Measurements from ENCODE around the gene CCDC91. TPM values are rescaled to one million over a fixed set of nuclear protein-coding genes. Genes with fewer than 3 reads are reported as not detected.

CCDC91 gene
- total RNA-seq, 1 experiment from 2014 or later: 17.6 TPM

DNA sequence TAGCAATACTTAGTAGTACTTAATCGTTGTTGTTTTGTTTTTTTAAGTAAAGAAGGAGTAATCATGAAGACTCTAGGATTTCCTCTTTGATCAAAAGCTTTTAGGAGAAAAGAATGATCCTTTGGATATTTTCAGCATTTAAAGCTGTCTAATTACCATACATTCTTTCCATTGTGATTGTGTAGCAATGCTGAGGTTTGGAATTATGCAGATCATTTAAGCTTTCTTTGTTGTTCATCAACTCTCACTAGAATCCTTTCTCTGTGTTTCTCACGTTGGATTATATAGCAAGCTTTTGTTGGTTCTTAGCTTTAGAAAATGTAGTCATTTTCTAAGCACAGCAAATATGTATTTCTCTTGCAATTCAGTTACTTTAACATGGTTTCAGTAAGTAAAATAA lies 25.8 kb downstream of the CCDC91 start:
- no peaks in the 10 kb centered on the region for H3K36me3 ChIP-seq
- no peaks in the 10 kb centered on the region for H3K27me3 ChIP-seq
- no peak overlapping the region for H3K4me3 ChIP-seq
- peaks cover 13% of the 10 kb centered on the region for H3K9me3 ChIP-seq
- DNase-seq: no peak

DNA sequence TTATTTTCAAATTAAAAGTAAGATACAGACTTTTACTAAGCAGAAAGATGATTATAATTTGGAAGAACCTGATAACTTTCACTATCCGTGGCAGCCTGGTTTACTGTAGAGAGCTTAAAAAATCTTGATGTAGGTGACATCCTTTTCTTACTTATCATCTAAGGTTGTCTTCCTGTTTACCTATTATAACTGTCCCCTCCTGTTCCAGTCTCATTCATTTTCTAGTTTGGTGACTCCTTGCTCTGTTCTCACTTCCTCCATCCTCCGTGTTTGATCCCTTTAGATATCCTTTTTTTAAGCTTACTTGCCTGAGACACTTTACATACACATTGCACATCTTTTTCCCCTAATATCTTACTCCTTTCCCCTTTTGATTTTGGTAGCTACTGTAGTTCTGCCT lies 27.5 kb downstream of the CCDC91 start:
- no peak for DNase-seq
- Histone ChIP-seq H3K4me3 (no peak overlapping the region), H3K36me3 (no peaks in the 10 kb centered on the region), H3K27me3 (no peaks in the 10 kb centered on the region), H3K9me3 (peaks cover 11% of the 10 kb centered on the region)

DNA sequence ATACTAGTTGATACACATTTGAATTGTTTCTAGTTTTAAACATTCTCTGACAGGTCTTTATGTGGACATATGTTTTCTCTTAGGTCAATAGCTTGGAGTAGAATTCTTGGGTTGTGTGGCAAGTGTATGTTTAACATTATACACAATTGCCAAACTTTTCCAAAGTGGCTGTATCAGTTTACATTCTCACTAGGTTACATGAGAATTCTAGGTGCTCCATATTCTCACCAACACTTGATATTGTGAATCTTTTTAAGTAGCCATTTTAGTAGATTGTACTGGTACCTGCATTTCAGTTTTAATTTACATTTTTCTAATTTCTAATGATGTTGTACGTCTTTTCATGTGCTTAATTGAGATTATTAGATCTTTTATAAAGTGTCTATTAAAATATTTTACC lies 28.6 kb downstream of the CCDC91 start:
- DNase-seq: no peak
- no peak overlapping the region for H3K4me3 ChIP-seq
- H3K36me3 ChIP-seq: no peaks in the 10 kb centered on the region

DNA sequence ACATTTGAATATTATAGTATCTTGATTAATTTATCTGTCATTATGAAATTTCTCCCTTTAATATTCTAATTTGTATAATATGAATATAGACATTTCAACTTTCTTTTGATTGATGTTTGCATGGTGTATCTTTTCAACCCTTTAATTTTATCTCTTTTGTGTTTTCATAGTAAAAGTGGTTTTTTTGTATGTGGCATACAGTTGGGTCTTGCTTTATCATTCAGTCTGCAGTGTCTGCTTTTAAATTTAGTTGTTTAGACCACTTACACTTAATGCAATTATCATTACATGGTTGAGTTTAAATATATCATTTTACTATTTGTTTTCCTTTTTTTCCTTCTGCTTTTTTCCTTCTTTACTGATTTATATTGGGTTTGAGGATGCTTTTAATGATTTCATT lies 29.6 kb downstream of the CCDC91 start:
- H3K27me3 ChIP-seq: no peaks in the 10 kb centered on the region
- H3K36me3 ChIP-seq: no peaks in the 10 kb centered on the region
- H3K9me3 ChIP-seq: peaks cover 11% of the 10 kb centered on the region
- DNase-seq: no peak
- H3K4me3 ChIP-seq: no peak overlapping the region

More for the DNA sequence above, 28.6 kb downstream of the CCDC91 start:
- no peaks in the 10 kb centered on the region for H3K27me3 ChIP-seq
- peaks cover 11% of the 10 kb centered on the region for H3K9me3 ChIP-seq

DNA sequence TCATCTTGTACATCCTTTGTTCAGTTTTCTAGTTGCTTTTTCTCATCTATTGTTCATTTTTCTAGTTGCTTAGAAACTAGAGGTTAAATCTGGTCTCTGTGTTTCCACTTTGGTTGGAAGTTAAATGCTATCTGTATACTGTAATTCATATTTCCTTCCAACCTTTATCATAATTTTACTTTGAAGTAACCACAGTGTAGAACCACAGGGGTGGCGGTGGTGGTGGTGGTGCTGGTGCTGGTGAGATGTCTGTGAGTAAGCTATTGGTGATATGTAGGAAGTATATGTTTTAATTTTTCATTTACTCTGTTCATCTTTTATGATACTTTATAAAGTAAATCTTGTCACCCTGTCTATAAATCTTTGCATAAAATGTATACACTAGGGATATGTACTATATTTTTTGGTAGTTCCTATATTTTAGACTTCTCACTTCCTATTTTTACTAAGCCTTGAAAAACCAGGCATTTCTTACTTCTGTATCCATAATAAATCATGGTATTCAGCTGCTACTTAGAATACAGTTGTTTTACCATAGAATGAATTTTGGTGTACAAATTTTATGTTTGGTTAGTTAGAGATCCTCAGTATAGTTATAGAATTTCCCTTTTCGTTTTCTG lies 31.9 kb downstream of the CCDC91 start:
- DNase-seq: no peak
- Histone ChIP-seq H3K36me3 (no peaks in the 10 kb centered on the region), H3K4me3 (no peak overlapping the region), H3K9me3 (peaks cover 11% of the 10 kb centered on the region), H3K27me3 (no peaks in the 10 kb centered on the region)

DNA sequence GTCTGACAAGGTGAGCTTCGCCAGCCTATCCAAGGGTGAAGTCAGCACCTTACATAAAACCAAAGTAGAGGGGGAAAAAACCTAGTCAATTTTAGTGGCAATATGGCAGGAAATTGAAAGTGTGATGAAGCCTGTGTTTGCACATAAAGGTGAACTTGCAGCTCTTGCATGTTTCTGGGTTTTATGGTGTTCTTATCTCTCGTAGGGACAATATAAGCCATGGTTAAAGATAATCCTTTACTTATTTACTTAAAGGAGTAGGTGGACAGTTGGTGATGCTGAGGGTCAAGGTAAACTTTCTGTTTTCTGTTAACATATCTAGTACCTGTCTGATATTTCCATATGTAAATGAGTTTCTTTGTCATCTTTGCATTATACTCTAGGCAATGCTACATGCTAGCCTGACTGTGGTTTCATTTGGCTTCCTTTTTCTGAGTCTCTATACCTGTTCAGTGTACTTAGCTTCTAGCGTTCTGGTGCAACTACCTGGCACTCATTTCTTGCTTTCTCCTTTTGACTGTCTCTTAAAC lies 32.8 kb downstream of the CCDC91 start:
- no peak for DNase-seq
- Histone ChIP-seq H3K9me3 (peaks cover 9% of the 10 kb centered on the region), H3K27me3 (no peaks in the 10 kb centered on the region), H3K4me3 (no peak overlapping the region), H3K36me3 (no peaks in the 10 kb centered on the region)

DNA sequence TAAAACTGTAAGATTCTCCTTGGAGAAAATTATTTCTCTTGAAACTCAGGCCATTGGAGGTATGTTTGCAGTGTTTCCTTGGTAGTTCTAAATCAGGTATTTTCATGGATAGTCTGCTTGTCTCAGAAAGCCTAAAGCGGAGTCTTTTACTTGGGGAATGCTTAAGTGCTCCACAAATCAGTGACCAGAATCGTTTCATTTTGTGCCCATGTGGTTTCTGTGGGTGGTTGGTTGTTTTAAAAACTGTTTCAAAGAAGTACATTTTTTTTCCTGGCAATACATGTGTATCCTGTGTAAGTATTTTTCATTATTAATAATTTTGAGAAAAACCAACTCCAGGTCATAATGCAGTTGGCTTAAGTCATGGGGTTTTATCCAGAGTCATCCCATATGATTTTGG lies 33.6 kb downstream of the CCDC91 start:
- Histone ChIP-seq H3K36me3 (no peaks in the 10 kb centered on the region), H3K4me3 (no peak overlapping the region), H3K9me3 (peaks cover 4% of the 10 kb centered on the region), H3K27me3 (no peaks in the 10 kb centered on the region)
- no peak for DNase-seq

DNA sequence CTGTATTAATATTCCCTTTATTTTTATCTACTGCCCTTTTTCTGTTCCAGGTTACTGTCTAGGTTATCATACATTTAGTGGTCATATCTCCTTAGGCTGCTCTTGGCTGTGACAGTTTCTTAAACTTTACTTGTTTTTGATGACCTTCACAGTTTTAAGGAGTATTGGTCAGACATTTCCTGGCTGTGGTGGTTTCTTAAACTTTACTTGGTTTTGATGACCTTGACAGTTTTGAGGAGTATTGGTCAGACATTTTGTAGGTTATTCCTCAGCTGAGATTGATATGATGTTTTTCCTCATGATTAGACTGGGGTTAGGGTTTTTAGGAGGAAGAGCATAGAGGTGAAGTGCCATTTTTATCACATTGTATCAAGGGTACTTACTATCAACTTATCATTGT lies 36.4 kb downstream of the CCDC91 start:
- H3K36me3 ChIP-seq: no peaks in the 10 kb centered on the region
- no peaks in the 10 kb centered on the region for H3K27me3 ChIP-seq
- DNase-seq: no peak
- H3K4me3 ChIP-seq: no peak overlapping the region
- H3K9me3 ChIP-seq: no peaks in the 10 kb centered on the region; the same call in 1 of the 2 replicates

DNA sequence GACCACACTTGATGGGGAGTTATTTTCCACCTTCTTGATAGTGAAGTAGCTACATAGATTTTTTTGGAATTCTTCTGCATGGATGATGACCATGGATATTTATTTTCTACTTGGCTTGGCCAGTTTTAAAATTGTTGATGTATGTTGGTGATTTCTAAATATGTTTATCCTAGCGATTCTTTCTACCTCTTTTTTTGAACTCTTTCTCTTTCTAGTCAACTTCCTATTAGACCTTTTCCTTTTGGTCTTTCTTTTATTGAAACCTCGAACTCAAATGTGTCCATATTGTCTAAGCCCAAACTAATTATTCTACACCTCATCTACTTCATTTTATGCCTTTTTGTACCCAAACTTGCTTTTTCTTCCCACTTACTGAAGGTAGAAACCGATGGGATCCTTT lies 37.0 kb downstream of the CCDC91 start:
- H3K27me3 ChIP-seq: no peaks in the 10 kb centered on the region
- no peaks in the 10 kb centered on the region; the same call in 1 of the 2 replicates for H3K9me3 ChIP-seq
- H3K4me3 ChIP-seq: no peak overlapping the region
- no peaks in the 10 kb centered on the region for H3K36me3 ChIP-seq
- DNase-seq: no peak

DNA sequence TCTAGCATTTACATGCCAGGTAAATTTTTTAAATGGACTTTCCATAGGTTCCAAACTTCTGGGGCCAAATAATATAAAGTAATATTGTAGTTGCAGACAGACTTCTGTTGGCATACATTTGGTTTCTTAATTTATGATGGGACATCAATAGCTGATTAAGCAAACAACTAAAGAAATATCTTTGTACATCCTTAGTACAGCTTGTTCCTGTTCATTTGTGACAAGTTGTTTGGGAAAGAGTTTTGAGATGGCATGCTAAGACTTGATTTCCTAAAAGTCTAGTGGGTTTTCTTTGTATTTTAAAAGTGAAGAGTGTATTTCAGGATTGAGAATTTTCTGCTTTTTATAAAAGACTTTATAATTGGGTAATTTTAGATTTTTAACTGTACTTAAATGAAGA lies 41.0 kb downstream of the CCDC91 start:
- no peak for DNase-seq
- no peak overlapping the region for H3K4me3 ChIP-seq
- H3K9me3 ChIP-seq: no peaks in the 10 kb centered on the region
- no peaks in the 10 kb centered on the region for H3K27me3 ChIP-seq
- no peaks in the 10 kb centered on the region for H3K36me3 ChIP-seq

DNA sequence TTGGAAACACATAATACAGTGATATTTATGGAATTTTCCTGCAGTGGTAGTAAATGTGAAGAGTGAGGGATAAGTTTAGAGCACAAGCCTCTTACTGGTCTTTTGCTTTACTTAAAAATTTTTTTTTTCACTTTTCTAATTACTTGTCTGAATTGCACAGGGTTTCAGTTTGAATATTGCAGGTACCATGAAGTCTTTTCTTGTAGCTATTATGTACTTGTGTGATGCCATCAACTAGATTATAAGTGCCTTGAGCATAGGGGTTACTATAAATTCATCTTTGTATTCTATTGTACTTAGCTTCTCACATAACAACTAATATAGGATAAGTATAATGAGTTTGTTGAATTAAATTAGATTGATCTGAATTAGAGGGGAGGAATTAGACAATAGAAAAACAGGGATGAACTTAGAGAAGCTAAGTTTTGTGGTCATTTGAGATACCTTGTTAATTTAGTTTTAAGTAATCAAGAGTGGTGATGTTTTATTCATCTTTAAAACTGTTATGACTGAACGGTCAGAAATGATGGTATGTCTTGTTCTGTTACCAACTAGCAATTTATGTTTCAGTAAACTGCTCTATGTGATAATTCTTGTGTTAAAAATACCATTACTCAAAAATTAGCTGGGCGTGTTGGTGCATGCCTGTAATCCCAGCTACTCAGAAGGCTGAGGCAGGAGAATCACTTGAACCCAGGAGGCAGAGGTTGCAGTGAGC lies 42.1 kb downstream of the CCDC91 start:
- no peak for DNase-seq
- H3K27me3 ChIP-seq: no peaks in the 10 kb centered on the region
- no peaks in the 10 kb centered on the region for H3K9me3 ChIP-seq
- no peak overlapping the region for H3K4me3 ChIP-seq
- H3K36me3 ChIP-seq: no peaks in the 10 kb centered on the region

DNA sequence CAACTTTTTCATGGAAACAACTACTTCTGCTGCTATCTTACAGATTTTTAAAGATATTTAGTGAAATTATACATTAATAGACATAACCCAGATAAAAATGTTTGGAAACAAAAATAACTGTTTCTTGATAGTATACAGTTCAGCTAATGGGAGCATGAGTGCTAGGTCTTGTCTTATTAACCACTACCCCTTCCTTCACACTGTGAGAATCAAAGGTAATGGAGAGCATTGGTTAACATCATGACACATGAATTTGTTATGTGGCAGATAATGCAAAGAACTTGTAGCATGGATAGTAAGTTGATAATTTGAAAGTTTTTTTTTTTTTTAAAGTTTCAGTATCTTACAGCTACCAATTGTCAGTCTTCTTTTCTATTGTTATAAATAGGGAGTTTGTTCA lies 44.2 kb downstream of the CCDC91 start:
- no peaks in the 10 kb centered on the region for H3K36me3 ChIP-seq
- H3K27me3 ChIP-seq: no peaks in the 10 kb centered on the region
- H3K9me3 ChIP-seq: no peaks in the 10 kb centered on the region
- H3K4me3 ChIP-seq: no peak overlapping the region
- no peak for DNase-seq

DNA sequence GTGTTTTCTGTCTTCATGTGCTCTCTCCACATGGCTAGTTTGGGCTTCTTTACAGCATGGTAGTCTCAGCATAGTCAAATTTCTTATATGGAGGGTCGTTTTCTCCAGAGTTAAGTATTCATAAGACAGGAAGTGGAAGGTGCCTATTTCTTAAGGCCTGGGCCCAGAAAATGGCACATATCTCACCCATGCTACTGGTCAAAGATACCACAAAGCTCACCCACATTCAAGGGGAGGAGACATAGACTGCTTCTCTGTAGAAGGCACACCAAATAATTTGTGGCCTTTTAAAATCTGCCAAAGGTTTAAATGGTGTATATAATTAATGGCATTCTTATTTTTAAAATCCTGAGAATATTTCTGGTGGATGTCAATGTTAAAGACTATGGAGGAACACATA lies 44.8 kb downstream of the CCDC91 start:
- Histone ChIP-seq H3K36me3 (no peaks in the 10 kb centered on the region), H3K27me3 (no peaks in the 10 kb centered on the region), H3K9me3 (no peaks in the 10 kb centered on the region), H3K4me3 (no peak overlapping the region)
- DNase-seq: no peak

DNA sequence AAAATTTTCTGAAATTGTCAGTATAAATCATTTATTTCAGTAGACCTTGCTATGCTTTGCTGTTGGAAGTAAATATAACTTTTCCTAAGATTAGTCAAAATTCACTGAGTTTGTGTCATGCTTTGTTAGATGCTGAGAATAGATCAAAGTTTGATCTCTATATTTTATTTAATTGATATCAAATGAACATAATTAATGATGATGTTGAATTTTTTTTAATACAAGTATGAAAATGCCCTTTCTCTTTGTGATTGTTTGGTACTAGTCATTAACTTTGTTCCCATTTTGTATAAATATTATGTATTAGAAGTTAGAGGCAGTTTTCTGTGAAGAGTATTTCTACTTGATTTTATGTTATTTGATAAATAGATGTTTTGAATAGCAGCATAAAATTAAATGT lies 45.7 kb downstream of the CCDC91 start:
- no peak for DNase-seq
- Histone ChIP-seq H3K36me3 (no peaks in the 10 kb centered on the region), H3K4me3 (no peak overlapping the region), H3K27me3 (no peaks in the 10 kb centered on the region), H3K9me3 (no peaks in the 10 kb centered on the region)

DNA sequence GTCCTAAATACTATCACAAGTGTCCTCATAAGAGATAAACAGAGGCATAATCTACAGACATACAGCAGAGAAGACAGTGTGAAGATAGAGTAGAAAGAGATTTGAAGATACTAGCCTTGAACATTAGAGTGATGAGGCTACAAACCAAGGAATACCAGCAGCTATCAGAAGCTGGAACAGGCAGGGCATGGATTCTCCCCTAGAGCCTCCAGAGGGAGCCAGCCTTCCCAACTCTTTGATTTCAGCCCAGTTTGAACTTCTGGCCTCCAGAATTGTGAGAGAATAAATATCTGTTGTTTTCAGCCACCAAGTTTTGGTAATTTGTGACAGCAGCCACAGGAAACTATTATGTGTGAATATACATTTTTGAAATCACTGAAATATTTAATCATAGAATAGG lies 47.2 kb downstream of the CCDC91 start:
- no peaks in the 10 kb centered on the region for H3K9me3 ChIP-seq
- no peaks in the 10 kb centered on the region for H3K36me3 ChIP-seq
- H3K4me3 ChIP-seq: no peak overlapping the region
- no peak for DNase-seq
- no peaks in the 10 kb centered on the region for H3K27me3 ChIP-seq

DNA sequence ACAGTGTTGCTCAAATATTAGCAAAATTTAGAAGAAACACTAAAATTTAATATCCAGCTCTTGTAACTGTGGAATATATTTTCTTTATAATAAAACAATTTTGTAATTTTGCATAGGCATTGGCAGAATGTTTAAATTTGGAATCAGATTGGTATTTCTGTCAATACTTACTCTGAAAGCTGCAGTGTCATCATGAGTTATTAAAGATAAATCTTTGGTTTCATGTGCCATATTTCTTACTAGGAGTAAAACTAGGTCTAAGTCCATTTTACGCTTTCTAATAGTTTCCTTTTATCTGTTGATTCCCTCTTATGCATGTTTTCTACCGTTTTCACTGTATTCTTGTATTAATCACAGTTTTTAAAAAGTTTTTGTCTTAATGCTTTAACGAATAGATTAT lies 49.7 kb downstream of the CCDC91 start:
- Histone ChIP-seq H3K9me3 (no peaks in the 10 kb centered on the region), H3K4me3 (no peak overlapping the region), H3K27me3 (no peaks in the 10 kb centered on the region), H3K36me3 (no peaks in the 10 kb centered on the region)
- DNase-seq: no peak

DNA sequence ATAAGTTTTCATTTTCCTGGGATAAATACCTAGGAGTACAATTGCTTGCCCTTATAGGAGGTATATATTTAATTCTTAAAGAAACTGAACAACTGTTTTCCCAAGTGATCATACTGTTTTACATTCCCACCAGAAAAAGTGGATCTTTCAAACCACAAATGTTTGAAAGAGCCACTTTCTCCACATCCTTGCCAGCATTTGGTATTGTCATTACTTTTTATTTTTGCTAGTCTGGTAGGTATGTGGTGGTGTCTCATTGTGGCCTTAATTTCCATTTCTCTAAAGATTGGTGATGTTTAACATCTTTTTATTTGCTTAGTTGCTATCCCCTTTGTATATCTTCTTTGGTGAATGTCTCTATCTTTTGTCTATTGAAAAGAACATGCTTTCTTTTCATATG lies 50.6 kb downstream of the CCDC91 start:
- Histone ChIP-seq H3K9me3 (no peaks in the 10 kb centered on the region), H3K27me3 (no peaks in the 10 kb centered on the region), H3K4me3 (no peak overlapping the region), H3K36me3 (no peaks in the 10 kb centered on the region)
- no peak for DNase-seq

DNA sequence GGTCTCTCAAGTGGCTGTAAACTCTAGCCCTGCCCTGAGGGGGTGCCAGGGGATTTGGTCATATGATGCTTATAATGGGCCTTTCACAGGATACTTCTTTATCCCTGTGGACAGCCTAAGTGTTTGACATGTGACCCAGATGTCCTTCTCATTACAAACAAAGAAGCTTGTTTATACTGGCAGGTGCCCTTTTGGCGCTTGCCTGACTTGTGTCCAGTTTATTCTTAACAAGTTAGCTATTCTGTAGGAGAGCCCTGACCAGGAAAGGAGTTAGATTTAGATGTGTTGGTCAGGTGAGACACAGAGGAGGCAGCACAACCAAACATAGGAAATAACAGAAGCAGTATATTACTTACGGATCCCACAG lies 51.9 kb downstream of the CCDC91 start:
- Histone ChIP-seq H3K9me3 (no peaks in the 10 kb centered on the region), H3K36me3 (no peaks in the 10 kb centered on the region), H3K4me3 (no peak overlapping the region), H3K27me3 (no peaks in the 10 kb centered on the region)
- DNase-seq: no peak
